OCI-LY3 (cell line): ENCODE data around the gene FOXK2.

ENCODE experiments used
- H2AFZ ChIP-seq: fragments of 200-600, 300-600 bp; shearing (Covaris generic); 2 replicates; pipeline ENCODE4 v1.6.0; 2014; ENCODE audit warnings: antibody characterized with exemption, low read depth, low read length
- H3K27ac ChIP-seq: fragments of 200-600, 300-600 bp; sonication (generic); 2 replicates; pipeline ENCODE4 v1.5.1; 2014; ENCODE audit warnings: mild to moderate bottlenecking, low read length, moderate library complexity, mixed read lengths
- H3K27me3 ChIP-seq: fragments of 200-600, 300-600 bp; sonication (generic); 2 replicates; pipeline ENCODE4 v1.6.1; 2014; ENCODE audit warnings: low read depth, low read length, mixed read lengths
- H3K36me3 ChIP-seq: fragments of 200-600, 300-600 bp; sonication (generic); replicated peaks from 2 replicates; pipeline ENCODE3; 2014; ENCODE audit warnings: low read depth, low read length, mixed read lengths
- H3K4me1 ChIP-seq: fragments of 300-600, 200-600 bp; sonication (generic); 2 replicates; pipeline ENCODE4 v1.6.1; 2014; ENCODE audit warnings: low read length, mixed read lengths
- H3K4me2 ChIP-seq: fragments of 200-600, 300-600 bp; sonication (generic); 2 replicates; pipeline ENCODE4 v1.6.1; 2014; ENCODE audit warnings: low read length, mixed read lengths
- H3K4me3 ChIP-seq: fragments of 300-600, 200-600 bp; sonication (generic); 2 replicates; pipeline ENCODE4 v1.5.1; 2014; ENCODE audit warnings: antibody characterized with exemption, mild to moderate bottlenecking, low read length, moderate library complexity
- H3K79me2 ChIP-seq: fragments of 300-600, 200-600 bp; shearing (Covaris generic); 2 replicates; pipeline ENCODE4 v1.6.1; 2014; ENCODE audit warnings: mild to moderate bottlenecking, low read length, mixed read lengths
- H3K9ac ChIP-seq: fragments of 300-600, 200-600 bp; shearing (Covaris generic); 2 replicates; pipeline ENCODE4 v1.6.0; 2014; ENCODE audit warnings: mild to moderate bottlenecking, low read length, moderate library complexity
- H3K9me3 ChIP-seq: fragments of 200-600, 300-600 bp; shearing (Covaris generic); 2 replicates; pipeline ENCODE4 v1.6.1; 2014; ENCODE audit warnings: low read length, mixed read lengths; ENCODE audit not compliant: insufficient read depth
- H4K20me1 ChIP-seq: fragments of 200-600, 300-600 bp; sonication (generic); 2 replicates; pipeline ENCODE4 v1.6.1; 2016; ENCODE audit warnings: low read length, mixed read lengths; ENCODE audit not compliant: insufficient read depth
- CTCF ChIP-seq: fragments of 200-600, 300-600 bp; sonication (generic); IDR thresholded peaks from 2 replicates; pipeline ENCODE4 v1.5.1; 2014; ENCODE audit warnings: antibody characterized with exemption, low read length, low read depth
- EZH2phosphoT487 ChIP-seq: fragments of 200-600 bp; shearing (Covaris generic); IDR thresholded peaks from 2 replicates; pipeline ENCODE4 v1.6.1; 2018; ENCODE audit warnings: antibody characterized with exemption, mixed run types, low read depth

FOXK2 gene

GRCh38 chr17:82496529-82497434 is 22.8 kb upstream of the FOXK2 start:
- Histone ChIP-seq H4K20me1 (no peaks in the 10 kb centered on the region), H3K27ac (no peak overlapping the region), H3K27me3 (no peaks in the 10 kb centered on the region), H3K9me3 (no peaks in the 10 kb centered on the region), H3K79me2 (no peaks in the 10 kb centered on the region), H3K36me3 (no peaks in the 10 kb centered on the region), H3K4me2 (peak overlapping the region; percentile 55), H3K4me1 (peaks cover 11% of the 10 kb centered on the region), H3K9ac (no peak overlapping the region), H2AFZ (peak overlapping the region; percentile 36; the same call in 1 of the 2 replicates), H3K4me3 (peak overlapping the region; percentile 62)
- TF ChIP-seq EZH2phosphoT487 (no peak), CTCF (no peak)

GRCh38 chr17:82497483-82498405 is 21.8 kb upstream of the FOXK2 start:
- Histone ChIP-seq H3K27ac (no peak overlapping the region), H4K20me1 (no peaks in the 10 kb centered on the region), H3K9ac (no peak overlapping the region), H2AFZ (peak overlapping the region; percentile 82), H3K36me3 (no peaks in the 10 kb centered on the region), H3K9me3 (no peaks in the 10 kb centered on the region), H3K4me2 (peak overlapping the region; percentile 69), H3K27me3 (no peaks in the 10 kb centered on the region), H3K4me1 (peaks cover 11% of the 10 kb centered on the region), H3K79me2 (no peaks in the 10 kb centered on the region), H3K4me3 (peak overlapping the region; percentile 69)
- TF ChIP-seq EZH2phosphoT487 (no peak), CTCF (no peak)

- H3K27me3 ChIP-seq: no peaks in the 10 kb centered on the region
- no peaks in the 10 kb centered on the region for H3K9me3 ChIP-seq
- no peak overlapping the region for H3K4me2 ChIP-seq
- no peak overlapping the region for H3K27ac ChIP-seq
- no peaks in the 10 kb centered on the region for H3K36me3 ChIP-seq
- no peaks in the 10 kb centered on the region for H4K20me1 ChIP-seq
- H3K4me1 ChIP-seq: peaks cover 4% of the 10 kb centered on the region
- H3K79me2 ChIP-seq: no peaks in the 10 kb centered on the region
- no peak overlapping the region for H3K9ac ChIP-seq
- no peak for TF ChIP-seq EZH2phosphoT487
- no peak for TF ChIP-seq CTCF
- H2AFZ ChIP-seq: no peak overlapping the region
- H3K4me3 ChIP-seq: no peak overlapping the region
Measured at GRCh38 chr17:82502207-82502606, 17.3 kb upstream of the FOXK2 start.
